ENCODE measurements around the gene CTSH.
A peak's percentile ranks its signal among the peaks of the same experiment; 100 is the strongest.

Gene CTSH

DNA sequence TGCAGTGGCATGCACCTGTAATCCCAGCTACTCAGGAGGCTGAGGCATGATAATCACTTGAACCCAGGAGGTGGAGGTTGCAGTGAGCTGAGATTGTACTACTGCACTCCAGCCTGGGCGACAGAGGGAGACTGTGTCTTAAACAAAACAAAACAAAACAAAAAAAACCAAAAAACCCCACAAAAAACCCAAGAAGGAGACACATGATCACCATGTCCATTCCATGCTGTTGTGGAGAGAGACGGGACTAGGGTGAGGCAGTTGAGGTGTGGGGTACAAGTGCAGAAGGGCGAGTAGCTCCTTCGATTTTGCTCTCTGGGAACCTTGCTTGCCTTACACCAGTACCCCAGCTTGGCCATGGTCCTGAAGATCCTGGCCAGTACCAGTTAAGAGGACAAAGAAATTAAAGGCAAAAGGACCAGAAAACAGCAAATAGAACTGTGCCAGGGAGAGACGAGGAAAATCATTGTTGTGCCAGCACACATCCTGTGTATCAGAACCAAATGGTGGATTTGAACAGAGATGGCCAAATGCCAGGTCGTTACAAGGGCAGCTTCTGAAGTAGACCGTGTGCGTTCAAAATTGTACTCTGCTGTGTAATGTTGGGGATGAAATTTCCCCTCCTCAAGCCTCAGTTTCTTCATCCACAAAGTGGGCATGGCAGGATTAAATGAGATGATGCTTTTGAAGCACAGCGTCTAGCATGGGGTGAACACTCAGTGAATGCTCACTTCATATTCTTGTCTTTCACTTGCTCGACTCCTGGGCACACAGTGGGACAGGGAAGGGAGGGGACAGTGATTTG is 42.9 kb upstream of the CTSH start:
- TF ChIP-seq POLR2A (IDR thresholded peaks at IDR 0.05; ENCODE audit: low read depth, low read length) (no peak), TAF1 (IDR thresholded peaks at IDR 0.05; ENCODE audit: borderline replicate concordance, low read depth, low read length) (no peak), POLR2AphosphoS5 (IDR thresholded peaks at IDR 0.05; ENCODE audit: low read depth, low read length) (no peak)
- FAIRE-seq (no peak), DNase-seq (ENCODE audit: insufficient read length) (no peak)

DNA sequence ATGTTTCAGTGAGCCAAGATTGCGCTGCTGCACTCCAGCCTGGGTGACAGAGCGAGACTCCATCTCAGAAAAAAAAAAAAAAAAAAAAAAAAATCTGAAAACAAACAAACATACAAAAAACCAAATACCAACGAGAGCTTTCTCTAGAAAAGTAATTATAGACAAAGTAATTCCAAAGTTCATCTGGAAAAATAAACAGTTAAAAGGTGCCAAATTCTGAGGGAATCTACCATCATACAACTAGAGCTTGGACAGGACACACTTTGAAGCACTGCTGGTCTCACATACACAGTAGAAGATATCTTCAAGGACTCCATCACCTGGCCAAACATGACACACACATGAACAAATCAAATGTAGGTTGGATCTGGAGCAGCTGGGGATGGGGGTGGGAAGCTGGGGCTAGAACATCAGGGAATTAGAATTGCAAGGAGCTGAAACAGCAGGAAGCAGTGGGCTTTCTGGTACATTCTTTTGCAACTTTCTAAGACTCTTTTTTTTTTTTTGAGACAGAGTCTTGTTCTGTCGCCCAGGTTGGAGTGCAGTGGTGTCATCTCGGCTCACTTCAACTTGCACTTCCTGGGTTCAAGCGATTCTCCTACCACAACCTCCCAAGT is 41.1 kb upstream of the CTSH start:
- TF ChIP-seq POLR2AphosphoS5 (IDR thresholded peaks at IDR 0.05; ENCODE audit: low read depth, low read length) (no peak), POLR2A (IDR thresholded peaks at IDR 0.05; ENCODE audit: low read depth, low read length) (no peak), TAF1 (IDR thresholded peaks at IDR 0.05; ENCODE audit: borderline replicate concordance, low read depth, low read length) (no peak)
- FAIRE-seq, result no peak

DNA sequence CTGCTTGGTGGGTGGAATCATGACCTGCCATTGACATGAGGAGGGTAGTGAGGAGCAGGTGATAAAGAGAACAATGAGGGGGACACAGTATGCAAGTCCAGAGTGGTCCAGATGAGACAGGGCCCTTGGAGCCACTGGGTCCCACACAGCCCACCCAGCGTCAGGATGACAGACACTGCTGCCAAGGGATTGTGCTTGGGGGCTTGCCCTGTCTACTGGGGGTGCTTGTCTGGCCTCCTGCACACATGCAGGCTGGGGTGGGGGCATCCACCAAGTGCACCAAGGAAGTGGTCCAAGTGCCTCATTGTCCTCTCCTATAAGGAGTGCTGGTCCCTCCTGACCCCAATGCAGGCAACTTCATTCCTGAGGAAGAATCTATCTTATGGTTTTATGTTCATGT is 39.2 kb upstream of the CTSH start:
- DNase-seq (ENCODE audit: insufficient read length), result no peak
- no peak for FAIRE-seq
- TF ChIP-seq TAF1 (IDR thresholded peaks at IDR 0.05; ENCODE audit: borderline replicate concordance, low read depth, low read length), result no peak
- no peak for TF ChIP-seq POLR2A (IDR thresholded peaks at IDR 0.05; ENCODE audit: low read depth, low read length)
- TF ChIP-seq POLR2AphosphoS5 (IDR thresholded peaks at IDR 0.05; ENCODE audit: low read depth, low read length), result no peak

More for the DNA sequence above, 41.1 kb upstream of the CTSH start:
- DNase-seq (ENCODE audit: insufficient read length), result no peak

DNA sequence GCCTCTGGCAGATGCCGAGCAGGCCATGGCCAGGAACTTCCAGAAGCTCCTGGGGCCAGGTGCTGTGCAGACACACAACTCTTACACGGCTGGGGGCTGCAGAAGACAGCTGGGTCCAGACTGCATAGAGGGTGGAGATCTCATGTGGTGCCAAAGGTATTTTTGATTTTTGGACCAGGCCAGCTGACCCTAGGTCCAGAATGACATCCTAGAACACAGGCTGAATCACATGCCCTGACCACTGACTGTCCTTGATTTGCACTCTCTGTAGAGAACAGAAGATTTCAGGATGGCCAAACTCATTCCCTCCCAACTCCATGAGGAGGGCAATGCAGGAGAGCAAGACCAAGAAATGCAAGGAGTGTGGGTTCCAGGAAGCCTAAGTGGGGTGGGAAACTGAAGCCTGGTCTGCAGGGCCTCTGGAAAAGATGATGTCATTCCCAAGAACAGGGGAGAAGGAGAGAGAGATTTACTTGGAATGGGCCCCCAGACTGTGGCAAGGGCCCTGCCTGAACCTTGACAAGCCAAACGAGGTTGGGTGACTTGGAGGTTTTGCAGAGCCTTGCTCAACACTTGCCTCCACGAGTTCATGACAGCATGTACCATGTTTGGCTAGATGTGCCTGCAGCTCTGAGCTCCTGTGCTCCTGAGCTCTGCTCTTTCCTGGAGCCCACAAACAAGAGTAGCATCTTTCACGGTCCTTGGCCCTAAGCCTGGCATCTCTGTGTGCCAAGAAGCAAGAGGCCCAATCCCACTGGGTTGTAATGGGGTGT is 38.5 kb upstream of the CTSH start:
- TF ChIP-seq POLR2A (IDR thresholded peaks at IDR 0.05; ENCODE audit: low read depth, low read length), result no peak
- DNase-seq (ENCODE audit: insufficient read length) (no peak), FAIRE-seq (no peak)

GRCh38 chr15:78982736-78983135 is 37.9 kb upstream of the CTSH start:
- no peak for FAIRE-seq
- TF ChIP-seq POLR2A (IDR thresholded peaks at IDR 0.05; ENCODE audit: low read depth, low read length) (no peak), POLR2AphosphoS5 (IDR thresholded peaks at IDR 0.05; ENCODE audit: low read depth, low read length) (no peak), TAF1 (IDR thresholded peaks at IDR 0.05; ENCODE audit: borderline replicate concordance, low read depth, low read length) (no peak)

GRCh38 chr15:78981532-78982313 is 36.9 kb upstream of the CTSH start:
- DNase-seq (ENCODE audit: insufficient read length), result no peak
- no peak for FAIRE-seq
- no peak for TF ChIP-seq POLR2A (IDR thresholded peaks at IDR 0.05; ENCODE audit: low read depth, low read length)
- no peak for TF ChIP-seq POLR2AphosphoS5 (IDR thresholded peaks at IDR 0.05; ENCODE audit: low read depth, low read length)
- TF ChIP-seq TAF1 (IDR thresholded peaks at IDR 0.05; ENCODE audit: borderline replicate concordance, low read depth, low read length), result no peak

More at GRCh38 chr15:78982736-78983135, 37.9 kb upstream of the CTSH start:
- no peak for DNase-seq (ENCODE audit: insufficient read length)

DNA sequence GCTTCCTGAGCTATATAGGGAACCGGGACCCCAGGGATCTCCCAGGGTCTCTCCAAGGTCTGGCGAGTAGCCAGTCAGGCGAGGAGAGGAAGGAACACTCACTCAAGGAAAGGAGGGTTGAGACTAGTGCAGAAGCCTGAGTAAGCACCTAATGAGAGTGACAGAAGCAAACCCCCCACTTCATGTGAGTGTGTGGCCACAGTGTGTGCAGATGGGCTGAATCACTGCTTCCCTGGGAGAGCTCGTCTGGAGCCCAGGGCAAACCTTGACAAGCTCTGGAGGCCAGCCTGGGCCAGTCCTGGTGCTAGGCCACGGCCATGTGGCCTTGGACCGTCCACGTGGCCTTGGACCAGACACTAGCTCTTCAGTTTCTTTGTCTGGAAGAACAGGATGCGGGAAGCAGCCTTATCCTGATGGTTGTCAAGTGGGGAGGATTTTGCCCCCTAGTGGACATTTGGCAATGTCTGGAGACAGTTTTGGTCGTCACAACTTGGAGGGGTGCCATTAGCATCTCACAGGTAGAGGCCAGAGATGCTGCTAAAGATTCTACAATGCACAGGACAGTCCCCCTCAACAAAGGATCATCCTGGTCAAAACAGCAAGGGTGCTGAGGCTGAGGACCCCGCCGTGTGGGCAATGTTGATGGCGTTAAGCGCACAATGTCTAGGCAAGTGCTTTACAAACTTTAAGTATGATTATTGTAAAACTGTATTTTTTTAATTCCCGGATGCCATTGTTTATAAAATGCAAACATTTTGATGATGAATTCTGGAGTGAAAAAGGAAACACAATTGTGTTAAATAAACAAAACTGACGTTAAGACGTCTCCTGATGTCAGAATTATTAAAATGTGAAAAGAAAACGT is 34.8 kb upstream of the CTSH start:
- DNase-seq (ENCODE audit: insufficient read length) (peak; percentile 47), FAIRE-seq (peak; percentile 80)
- no peak for TF ChIP-seq TAF1 (IDR thresholded peaks at IDR 0.05; ENCODE audit: borderline replicate concordance, low read depth, low read length)
- TF ChIP-seq POLR2AphosphoS5 (IDR thresholded peaks at IDR 0.05; ENCODE audit: low read depth, low read length), result no peak
- TF ChIP-seq POLR2A (IDR thresholded peaks at IDR 0.05; ENCODE audit: low read depth, low read length), result no peak

DNA sequence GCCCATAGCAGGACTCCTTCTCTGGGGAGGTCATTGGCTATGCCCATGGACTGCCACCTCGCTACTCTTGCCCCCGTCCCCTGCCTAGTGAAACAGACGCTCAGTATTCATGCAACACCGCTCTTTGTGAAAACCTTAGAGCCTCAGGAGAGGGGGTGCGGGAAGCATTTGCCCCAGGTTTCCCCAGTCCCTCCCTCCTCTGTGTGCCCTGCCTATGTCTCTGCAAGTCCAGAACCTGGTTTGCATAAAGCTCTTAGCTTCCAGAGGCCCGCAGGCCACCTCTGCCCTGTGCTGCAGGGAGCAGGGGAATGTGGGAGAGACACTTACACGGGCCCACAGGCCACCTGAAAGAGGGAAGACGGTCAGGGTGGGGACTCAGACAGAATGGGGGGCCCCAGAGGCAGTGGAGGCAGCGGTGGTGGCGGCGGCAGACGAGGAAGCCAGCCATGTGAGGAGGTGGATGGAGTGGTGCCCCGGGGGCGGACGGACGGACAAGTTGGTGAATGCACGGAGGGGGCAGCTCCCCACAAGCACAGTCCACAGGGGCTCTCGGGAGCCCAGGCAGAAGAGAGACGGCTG is 33.8 kb upstream of the CTSH start:
- no peak for DNase-seq (ENCODE audit: insufficient read length)
- TF ChIP-seq POLR2AphosphoS5 (IDR thresholded peaks at IDR 0.05; ENCODE audit: low read depth, low read length) (no peak), TAF1 (IDR thresholded peaks at IDR 0.05; ENCODE audit: borderline replicate concordance, low read depth, low read length) (no peak), POLR2A (IDR thresholded peaks at IDR 0.05; ENCODE audit: low read depth, low read length) (peak; percentile 44; the same call in 1 of the 2 replicates)
- FAIRE-seq, result no peak

- peak; percentile 80 for FAIRE-seq
- TF ChIP-seq POLR2A (IDR thresholded peaks at IDR 0.05; ENCODE audit: low read depth, low read length), result 0 out of 2 replicates have a peak, but pooled peaks have one; percentile 25
- TF ChIP-seq TAF1 (IDR thresholded peaks at IDR 0.05; ENCODE audit: borderline replicate concordance, low read depth, low read length), result no peak
- peak; percentile 39 for DNase-seq (ENCODE audit: insufficient read length)
Measured at GRCh38 chr15:78977591-78978347, 32.9 kb upstream of the CTSH start.
